Measurements from ENCODE around the gene NUPR2.
"Not testable (repeated sequence)": the region's sequence is repeated elsewhere in the genome, so short reads cannot be mapped to it uniquely, and the experiment has no call there.

Gene NUPR2

GRCh38 chr7:56115852-56116538 lies at the start of gene NUPR2:
Gene NUPR2, minus strand, starts transcription at chr7:56116417. Its CDS starts 103 bp downstream, at chr7:56116314.
- FAIRE-seq, result no peak

- FAIRE-seq, result no peak
These were observed 41.1 kb upstream of the NUPR2 start for GRCh38 chr7:56157238-56157790.

GRCh38 chr7:56131062-56131461 lies 14.8 kb upstream of the NUPR2 start:
- FAIRE-seq, result not testable (repeated sequence)

GRCh38 chr7:56127241-56127975 lies 11.2 kb upstream of the NUPR2 start:
- FAIRE-seq, result no peak

- no peak for FAIRE-seq
These were observed 9.6 kb upstream of the NUPR2 start for GRCh38 chr7:56125831-56126230.

- no peak for FAIRE-seq
These were observed 8.8 kb upstream of the NUPR2 start for GRCh38 chr7:56124981-56125380.

GRCh38 chr7:56121440-56121839 lies 5.2 kb upstream of the NUPR2 start:
- no peak for FAIRE-seq

- FAIRE-seq, result not testable (repeated sequence)
These were observed 4.0 kb downstream of the NUPR2 start for GRCh38 chr7:56112244-56112643.

- no peak for FAIRE-seq
These were observed 5.6 kb downstream of the NUPR2 start for GRCh38 chr7:56110611-56111010.

GRCh38 chr7:56107954-56108258 lies 8.3 kb downstream of the NUPR2 start:
- no peak for FAIRE-seq

GRCh38 chr7:56106108-56107073 lies 9.8 kb downstream of the NUPR2 start, which contains the start of gene CHCHD2:
Gene CHCHD2, minus strand, starts transcription at chr7:56106476. Its CDS starts 63 bp downstream, at chr7:56106413.
- peak; percentile 96 for FAIRE-seq

- FAIRE-seq, result no peak
These were observed 10.7 kb downstream of the NUPR2 start for GRCh38 chr7:56105508-56105907.

GRCh38 chr7:56104138-56104537 lies 12.1 kb downstream of the NUPR2 start:
- FAIRE-seq, result not testable (repeated sequence)

- FAIRE-seq, result no peak
These were observed 16.6 kb downstream of the NUPR2 start for GRCh38 chr7:56099653-56100052.

- not testable (repeated sequence) for FAIRE-seq
These were observed 17.8 kb downstream of the NUPR2 start for GRCh38 chr7:56098187-56099008.

GRCh38 chr7:56097700-56098099 lies 18.5 kb downstream of the NUPR2 start:
- FAIRE-seq, result no peak

- no peak for FAIRE-seq
These were observed 23.3 kb downstream of the NUPR2 start, which contains the start of gene PHKG1 for GRCh38 chr7:56092789-56093531. Gene PHKG1, minus strand, starts transcription at chr7:56092952. Its CDS starts 4,011 bp downstream, at chr7:56088941.

GRCh38 chr7:56092388-56092787 lies 23.8 kb downstream of the NUPR2 start:
- not testable (repeated sequence) for FAIRE-seq

GRCh38 chr7:56091591-56091990 lies 24.6 kb downstream of the NUPR2 start:
- FAIRE-seq, result no peak

GRCh38 chr7:56087445-56087844 lies 28.8 kb downstream of the NUPR2 start:
- FAIRE-seq, result no peak

- FAIRE-seq, result no peak
These were observed 29.5 kb downstream of the NUPR2 start for GRCh38 chr7:56086761-56087160.

All from A204.1 (cell line).